HG02610 (cell line): ENCODE measurements around the gene AUTS2.
A peak's percentile ranks its signal among the peaks of the same experiment; 100 is the strongest.

Source experiments
- ATAC-seq: cut with Tn5 transposase; IDR thresholded peaks from one replicate; pipeline ENCODE4 v1.9.1; 2021; ENCODE audit warnings: mild to moderate bottlenecking, moderate library complexity; ENCODE audit not compliant: unreplicated experiment

Gene AUTS2

GRCh38 chr7:69751026-69751425 lies 152.8 kb downstream of the AUTS2 start:
- no peak for ATAC-seq

DNA sequence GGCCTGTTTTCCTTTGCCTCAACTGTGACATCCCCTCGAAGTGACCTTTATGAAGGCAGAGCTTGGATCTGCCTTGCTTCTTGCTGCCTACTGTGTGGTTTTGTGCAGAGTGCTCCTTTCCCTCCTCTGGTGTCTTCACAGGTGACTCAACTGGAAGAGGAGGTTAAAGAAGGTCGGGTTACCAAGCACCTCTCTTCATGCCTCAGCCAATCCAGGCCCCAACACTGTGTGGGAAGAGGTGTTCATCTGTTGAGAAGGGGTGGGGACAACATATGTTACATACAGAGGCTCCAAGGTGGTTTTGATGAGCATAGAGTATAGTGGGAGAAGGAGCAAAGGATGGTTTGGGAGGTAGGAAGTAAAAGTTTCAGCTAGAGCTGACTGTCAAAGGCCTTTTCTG lies 155.7 kb downstream of the AUTS2 start:
- no peak for ATAC-seq

- ATAC-seq: no peak
Measured at GRCh38 chr7:69754476-69754875, 156.2 kb downstream of the AUTS2 start.

DNA sequence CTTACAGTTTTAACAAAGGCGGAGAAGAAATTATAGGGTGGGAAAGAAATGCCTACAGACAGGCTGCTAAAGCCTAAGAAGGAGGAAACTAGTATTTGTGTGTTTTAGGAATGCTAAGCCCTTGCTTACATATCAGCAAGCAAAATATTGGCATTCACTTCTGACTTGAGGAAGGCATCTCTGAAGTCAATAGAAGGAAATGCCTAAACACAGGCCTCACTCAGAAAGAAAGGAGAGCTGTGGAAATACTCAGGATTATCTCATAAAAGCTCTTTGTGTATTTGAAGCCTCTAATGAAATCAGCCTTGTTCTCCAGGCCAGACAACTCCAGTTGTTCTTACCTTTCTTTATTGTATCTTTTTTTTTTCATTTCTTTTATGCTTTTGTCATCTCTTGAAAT lies 158.0 kb downstream of the AUTS2 start:
- ATAC-seq: no peak

DNA sequence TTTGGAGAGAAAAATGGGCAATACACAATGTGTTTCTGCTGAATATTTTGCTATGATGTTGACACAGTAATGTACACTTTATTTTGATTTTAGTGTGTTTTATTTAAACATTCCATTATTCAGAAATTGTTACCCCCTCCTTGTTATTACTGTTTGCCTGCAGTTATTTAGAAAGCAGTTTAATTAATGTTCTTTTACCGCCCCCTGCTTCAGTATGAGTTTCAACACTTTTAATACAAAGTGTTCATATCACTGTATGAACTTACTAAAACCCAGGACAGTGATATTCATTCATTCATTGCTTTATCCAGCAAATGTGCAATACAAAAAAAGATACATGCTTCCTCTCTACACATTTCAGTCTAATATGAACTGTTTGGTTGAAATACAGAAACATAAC lies 159.3 kb downstream of the AUTS2 start:
- no peak for ATAC-seq

- ATAC-seq: peak; percentile 44
Measured at GRCh38 chr7:69757981-69758430, 159.7 kb downstream of the AUTS2 start.

- ATAC-seq: no peak
Measured at GRCh38 chr7:69759373-69759772, 161.1 kb downstream of the AUTS2 start.

GRCh38 chr7:69761290-69761922 lies 163.1 kb downstream of the AUTS2 start:
- ATAC-seq: no peak

GRCh38 chr7:69762821-69763352 lies 164.6 kb downstream of the AUTS2 start:
- ATAC-seq: peak; percentile 70

GRCh38 chr7:69763513-69763912 lies 165.2 kb downstream of the AUTS2 start:
- ATAC-seq: no peak

- no peak for ATAC-seq
Measured at GRCh38 chr7:69764147-69764546, 165.9 kb downstream of the AUTS2 start.

DNA sequence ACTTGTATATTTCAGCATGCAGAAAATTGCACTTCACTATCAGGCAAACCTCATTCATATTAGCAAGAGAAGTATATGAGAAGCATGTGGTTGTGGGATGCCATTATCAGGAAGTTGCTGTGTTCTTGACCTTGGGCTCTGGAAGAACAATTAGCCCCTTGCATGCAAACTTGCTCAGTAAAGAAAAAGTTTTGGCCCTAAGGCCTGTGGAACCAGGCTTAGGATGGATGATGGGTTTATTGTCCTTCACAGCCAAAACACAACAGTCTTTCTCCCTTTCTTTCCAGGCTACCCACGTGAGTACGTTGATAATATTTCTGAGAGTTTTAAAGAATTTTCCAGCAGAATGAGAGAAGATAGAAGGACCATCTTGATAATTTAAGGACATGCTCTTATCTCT lies 166.4 kb downstream of the AUTS2 start:
- no peak for ATAC-seq

GRCh38 chr7:69765879-69766278 lies 167.6 kb downstream of the AUTS2 start:
- ATAC-seq: peak; percentile 36

DNA sequence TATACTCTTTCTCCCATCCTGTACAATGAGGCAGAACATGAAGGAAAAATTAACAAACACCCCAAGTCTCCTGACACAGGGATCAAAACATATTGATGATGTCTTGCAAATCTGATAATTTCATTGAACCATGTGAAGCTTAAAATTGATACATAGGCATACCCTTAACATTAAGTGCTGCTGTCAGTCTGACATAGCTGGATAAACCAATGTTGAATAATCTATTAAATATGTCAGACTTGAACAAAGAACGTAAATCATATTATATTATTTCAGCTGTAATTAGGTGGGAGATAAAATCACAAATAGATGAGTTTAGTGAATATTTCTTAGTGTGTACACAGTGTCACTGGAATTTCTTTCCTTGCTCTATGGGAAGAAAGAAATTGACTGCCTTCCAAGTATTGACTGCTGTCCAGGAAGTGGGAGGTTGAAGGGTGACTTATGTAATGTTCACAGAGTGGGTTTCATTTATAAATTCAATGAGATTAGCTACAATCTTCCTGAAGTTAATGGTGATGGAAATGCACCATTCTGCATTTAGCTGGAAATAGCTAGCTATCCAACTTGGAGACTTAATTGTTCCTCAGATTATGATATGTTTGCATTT lies 170.8 kb downstream of the AUTS2 start:
- no peak for ATAC-seq

GRCh38 chr7:69769826-69770225 lies 171.6 kb downstream of the AUTS2 start:
- ATAC-seq: no peak

GRCh38 chr7:69770613-69771012 lies 172.3 kb downstream of the AUTS2 start:
- ATAC-seq: no peak

DNA sequence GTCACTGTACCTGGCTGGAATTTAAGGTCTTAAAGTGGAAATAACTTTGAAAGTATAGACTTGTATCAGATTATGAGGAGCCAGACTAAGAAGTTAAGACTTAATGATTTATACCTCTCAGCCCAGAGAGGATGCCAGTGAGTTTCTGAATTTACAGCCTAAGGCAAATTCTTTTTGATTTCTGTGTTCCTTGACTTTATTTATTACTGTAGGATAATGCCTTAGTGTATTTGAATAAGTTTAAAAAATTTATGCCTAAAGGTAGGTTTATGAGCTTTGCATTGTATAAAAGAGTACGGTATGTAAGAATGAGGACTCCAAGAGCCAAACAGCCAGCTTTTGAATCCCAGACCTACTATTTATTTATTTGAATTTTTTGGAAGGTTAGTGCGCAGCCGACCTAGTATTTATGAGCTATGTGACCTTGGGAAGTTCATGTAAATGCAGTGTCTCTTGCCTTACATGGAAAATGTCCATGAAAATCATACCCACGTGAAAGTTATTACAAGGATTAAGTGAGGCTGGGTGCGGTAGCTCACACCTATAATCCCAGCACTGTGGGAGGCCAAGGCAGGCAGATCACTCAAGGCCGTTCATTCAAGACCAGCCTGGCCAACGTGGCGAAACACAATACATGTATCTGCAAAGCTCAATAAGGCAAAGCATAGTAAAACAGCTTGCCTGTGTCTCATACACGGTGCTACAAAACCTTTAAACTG lies 174.6 kb downstream of the AUTS2 start:
- no peak for ATAC-seq

DNA sequence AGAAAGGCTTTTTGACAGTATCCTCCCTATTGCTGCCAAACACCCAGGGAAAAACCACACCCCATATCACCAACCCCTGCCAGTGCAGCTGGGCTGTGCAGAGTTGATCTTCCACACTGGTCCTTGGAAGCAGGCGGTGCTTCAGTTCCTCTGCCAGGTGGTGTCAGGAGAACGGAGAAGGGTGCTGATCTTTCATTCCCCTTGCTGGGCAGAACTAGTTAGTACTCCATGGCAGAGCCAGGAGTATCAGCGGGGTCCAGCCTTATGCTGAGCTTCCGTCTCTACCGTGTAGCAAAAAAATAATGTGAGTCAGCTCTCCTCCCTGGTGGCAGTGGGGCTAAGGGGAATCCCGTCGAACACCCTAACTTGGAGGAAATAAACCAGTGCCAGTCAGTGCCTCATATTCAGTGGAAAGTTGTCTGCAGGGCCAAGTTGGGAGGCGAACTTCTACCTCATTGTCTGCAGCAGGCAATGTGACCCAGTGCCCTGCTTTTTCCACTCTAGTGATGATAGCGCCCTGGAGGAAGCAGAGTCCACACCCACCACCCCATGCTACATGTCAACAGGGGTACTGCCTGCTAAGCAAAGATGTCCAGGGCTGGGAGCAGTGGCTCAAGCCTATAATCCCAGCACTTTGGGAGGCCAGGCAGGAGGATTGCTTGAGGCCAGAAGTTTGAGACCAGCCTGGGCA lies 175.4 kb downstream of the AUTS2 start:
- no peak for ATAC-seq

DNA sequence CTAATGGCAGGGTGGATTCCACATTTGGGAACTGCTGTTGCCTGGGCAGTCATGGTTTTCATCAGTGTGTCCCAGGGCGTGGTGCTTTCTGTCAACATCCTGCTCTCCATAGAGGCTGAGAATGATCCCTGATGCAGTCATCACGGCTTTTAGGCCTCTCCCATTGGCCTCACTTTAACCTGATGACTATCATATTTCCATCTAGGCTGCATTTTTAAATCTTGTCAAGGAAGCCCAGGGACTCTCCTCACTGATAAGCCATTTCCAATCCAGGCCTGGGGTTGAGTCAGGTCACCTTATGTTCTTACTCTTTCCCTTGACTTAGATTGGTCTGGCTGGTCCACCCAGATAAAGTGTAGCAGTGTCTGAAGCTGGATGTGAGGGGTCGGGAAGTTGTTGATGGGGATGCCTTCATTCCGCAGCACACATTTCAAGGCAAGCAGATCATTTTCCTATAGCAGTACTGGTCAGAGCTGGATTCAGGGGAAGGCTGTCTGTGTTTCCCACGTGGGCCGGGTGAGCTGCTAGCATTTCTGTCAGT lies 177.0 kb downstream of the AUTS2 start:
- ATAC-seq: no peak

DNA sequence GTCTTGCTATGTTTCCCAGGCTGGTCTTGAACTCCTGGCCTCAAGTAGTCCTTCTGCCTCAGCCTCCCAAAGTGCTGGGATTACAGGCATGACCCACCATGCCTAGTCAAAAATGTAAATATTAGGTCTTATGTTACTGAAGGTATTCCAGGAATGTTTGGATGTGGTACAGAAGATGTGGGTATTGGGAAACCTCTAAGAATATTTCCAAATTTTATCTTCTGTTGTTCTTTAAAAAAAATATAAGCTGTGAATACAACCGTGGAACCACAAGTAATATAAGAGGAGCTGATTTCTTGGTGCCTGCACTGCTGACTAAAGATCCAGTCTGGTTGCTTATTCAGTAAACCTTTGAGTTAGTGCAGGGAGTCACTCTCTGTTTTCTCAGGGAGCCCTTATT lies 178.3 kb downstream of the AUTS2 start:
- ATAC-seq: no peak

DNA sequence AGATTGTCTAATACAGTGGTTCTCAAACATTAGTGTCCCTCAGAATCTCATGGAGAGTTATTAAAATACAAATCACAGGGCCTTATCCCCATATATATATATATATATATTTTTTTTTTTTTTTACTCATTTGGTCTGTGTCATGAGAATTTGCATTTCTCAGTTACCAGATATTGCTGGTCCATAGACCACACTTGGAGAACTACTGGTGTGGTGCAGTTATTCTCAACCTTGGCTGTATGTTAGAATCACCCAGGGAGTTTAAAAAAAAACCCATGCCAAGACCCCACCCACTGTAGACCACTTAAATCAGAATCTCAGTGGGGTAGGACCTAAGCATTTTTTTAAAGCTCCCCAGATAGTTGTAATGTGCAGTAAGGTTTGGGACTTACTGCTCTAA lies 179.9 kb downstream of the AUTS2 start:
- ATAC-seq: peak; percentile 55
